A549 (cell line): ENCODE measurements around the gene EFCAB8. TPM values are rescaled to one million over a fixed set of nuclear protein-coding genes. Genes with fewer than 3 reads are reported as not detected.
"Not testable (repeated sequence)": the region's sequence is repeated elsewhere in the genome, so short reads cannot be mapped to it uniquely, and the experiment has no call there.

Source experiments
- ATAC-seq, 2 experiments: fragments of 200-7000 bp in 1 of 2; fragments of >200 bp in 1 of 2; cut with Nextera tagmentation in 1 of 2; cut with Tn5 transposase in 1 of 2; 3 replicates each; pipeline versions ENCODE4 v1.8.0 to v1.9.1; 2018 to 2020; ENCODE audit warnings: mild to moderate bottlenecking in 1 of 2, moderate library complexity in 1 of 2
- CTCF ChIA-PET: fragments of 300-600 bp; sonication (Branson Sonifier 250); formaldehyde crosslinking; extraction: SDS; loops from one replicate; lab custom pipeline; 2021; ENCODE audit warnings: antibody characterized with exemption, inconsistent platforms; lab: Yijun Ruan, JAX
- POLR2A ChIA-PET: fragments of 350-600 bp; formaldehyde crosslinking; extraction: SDS; loops from one replicate; lab custom pipeline; 2021; ENCODE audit warnings: antibody characterized with exemption, inconsistent platforms; lab: Yijun Ruan, JAX
- DNase-seq, 2 experiments: peaks; one replicate each; pipeline versions ENCODE4 v3.0.0 to v3.0.0-alpha.2; 2011 to 2016; ENCODE audit warnings: low read depth in 1 of 2, low spot score in 1 of 2
- FAIRE-seq: peaks from 2 replicates; lab custom pipeline; 2011; peaks lifted over from hg19 to GRCh38; lab: Jason Lieb, UNC
- H3K27ac ChIP-seq, 2 experiments: fragments of >200 bp; sonication (Bioruptor Twin); formaldehyde crosslinking; 3 replicates each; pipeline ENCODE4 v1.5.1; 2016 to 2017
- H3K4me1 ChIP-seq: fragments of >200 bp; sonication (Bioruptor Twin); formaldehyde crosslinking; 3 replicates; pipeline ENCODE4 v1.6.1; 2016
- H3K4me2 ChIP-seq: fragments of >200 bp; sonication (Bioruptor Twin); formaldehyde crosslinking; 3 replicates; pipeline ENCODE4 v1.6.1; 2016
- H3K4me3 ChIP-seq: fragments of >200 bp; sonication (Bioruptor Twin); formaldehyde crosslinking; 3 replicates; pipeline ENCODE4 v1.5.1; 2016
- H3K9me3 ChIP-seq: fragments of >200 bp; sonication (Bioruptor Twin); formaldehyde crosslinking; 3 replicates; pipeline ENCODE4 v1.6.1; 2016
- CBX2 ChIP-seq: fragments of 200-600 bp; sonication (generic); IDR thresholded peaks from 2 replicates; pipeline ENCODE4 v1.6.1; 2016; ENCODE audit warnings: low read depth, mild to moderate bottlenecking, borderline replicate concordance
- CHD2 ChIP-seq: fragments of 150-350 bp; IDR thresholded peaks from 2 replicates; pipeline ENCODE4 v1.6.1; 2014; ENCODE audit warnings: low read length; ENCODE audit not compliant: partially characterized antibody
- CHD4 ChIP-seq: fragments of 200-600 bp; sonication (generic); IDR thresholded peaks from 2 replicates; pipeline ENCODE4 v1.6.1; 2016; ENCODE audit warnings: antibody characterized with exemption, mild to moderate bottlenecking, borderline replicate concordance
- EHMT2 ChIP-seq: fragments of 200-600 bp; sonication (generic); IDR thresholded peaks from 2 replicates; pipeline ENCODE4 v1.6.1; 2016; ENCODE audit warnings: antibody characterized with exemption, low read depth, mild to moderate bottlenecking, moderate library complexity
- ESRRA ChIP-seq: fragments of 150-350 bp; IDR thresholded peaks from 2 replicates; pipeline ENCODE4 v1.6.1; 2014; ENCODE audit warnings: mild to moderate bottlenecking, low read length, borderline replicate concordance
- FOSB ChIP-seq: fragments of 250-450 bp; sonication (Bioruptor Pico); IDR thresholded peaks from 2 replicates; pipeline ENCODE4 v1.5.0; 2020; ENCODE audit warnings: mild to moderate bottlenecking, moderate library complexity
- FOSL2 ChIP-seq, 2 experiments: fragments of 450-650 bp in 1 of 2; fragments of >200 bp in 1 of 2; sonication (Bioruptor Twin) in 1 of 2; formaldehyde crosslinking; IDR thresholded peaks; 2 replicates each; pipeline versions ENCODE4 v1.5.0 to v1.6.1; 2016 to 2020; ENCODE audit warnings: mild to moderate bottlenecking in 1 of 2, moderate library complexity in 1 of 2
- FOXS1 ChIP-seq: fragments of 250-450 bp; sonication (Bioruptor Pico); IDR thresholded peaks from 2 replicates; pipeline ENCODE4 v1.5.0; 2020; ENCODE audit warnings: mild to moderate bottlenecking, moderate library complexity
- GATA3 ChIP-seq: IDR thresholded peaks from 2 replicates; pipeline ENCODE4 v1.6.1; 2012; ENCODE audit warnings: borderline replicate concordance
- JUNB ChIP-seq: fragments of >200 bp; sonication (Bioruptor Twin); formaldehyde crosslinking; IDR thresholded peaks from 2 replicates; pipeline ENCODE4 v1.6.1; 2016
- MAX ChIP-seq: IDR thresholded peaks from 2 replicates; pipeline ENCODE4 v1.6.1; 2012
- MYC ChIP-seq: IDR thresholded peaks from 2 replicates; pipeline ENCODE4 v1.6.1; 2012; ENCODE audit warnings: mild to moderate bottlenecking, inconsistent platforms, low read length, improper control_type of control experiment, borderline replicate concordance
- NFE2L2 ChIP-seq: fragments of 150-350 bp; conservative IDR thresholded peaks from 2 replicates; pipeline ENCODE4 v1.6.1; 2014; ENCODE audit warnings: low read length
- POLR2AphosphoS2 ChIP-seq: conservative IDR thresholded peaks from 2 replicates; pipeline ENCODE4 v1.6.1; 2012; ENCODE audit warnings: low read length, improper control_type of control experiment, inconsistent platforms
- RARB ChIP-seq: fragments of 250-450 bp; sonication (Bioruptor Pico); IDR thresholded peaks from 2 replicates; pipeline ENCODE4 v1.8.0; 2021; ENCODE audit warnings: mild to moderate bottlenecking, moderate library complexity
- RCOR1 ChIP-seq: fragments of 150-350 bp; IDR thresholded peaks from 2 replicates; pipeline ENCODE4 v1.6.1; 2014; ENCODE audit warnings: antibody characterized with exemption, low read length, low read depth
- TFCP2L1 ChIP-seq: fragments of 250-450 bp; sonication (Bioruptor Pico); IDR thresholded peaks from 2 replicates; pipeline ENCODE4 v1.5.0; 2021; ENCODE audit warnings: mild to moderate bottlenecking
- ZFP36 ChIP-seq: fragments of 450-650 bp; IDR thresholded peaks from 2 replicates; pipeline ENCODE4 v1.6.1; 2014; ENCODE audit warnings: borderline replicate concordance; ENCODE audit not compliant: partially characterized antibody
- ZSCAN20 ChIP-seq: fragments of 250-450 bp; sonication (Bioruptor Pico); IDR thresholded peaks from 2 replicates; pipeline ENCODE4 v1.8.0; 2022; ENCODE audit warnings: mild to moderate bottlenecking, moderate library complexity
- WGBS: methylation state at CpG from one replicate; pipeline ENCODE4 v1.1.6; 2017; ENCODE audit errors: missing lambda C conversion rate; 5-methylcytosine and 5-hydroxymethylcytosine counted together
- polyA plus RNA-seq, 4 experiments: library from polyadenylated mRNA; depleted of rRNA in 3 of 4; stranded (reverse); fragments of >200 nt; fragmentation: RNase III in 1 of 4; extraction: RNeasy Plus Mini Kit Qiagen cat#74134 plus additional on column Dnase treatment in 1 of 4; gene quantifications; 2 replicates in 3 of 4; 3 replicates in 1 of 4; pipeline ENCODE4 v1.2.3, GENCODE V29; 2011 to 2017
- TF ChIP-seq, protein P1 (sequence below): fragments of 250-450 bp; sonication (Bioruptor Pico); IDR thresholded peaks from 2 replicates; pipeline ENCODE4 v1.5.0; 2021; ENCODE audit warnings: mild to moderate bottlenecking, moderate library complexity, borderline replicate concordance

Gene EFCAB8
- polyA plus RNA-seq, 2 of the 4 experiments (the other 2 are of a cell fraction): not detected

DNA sequence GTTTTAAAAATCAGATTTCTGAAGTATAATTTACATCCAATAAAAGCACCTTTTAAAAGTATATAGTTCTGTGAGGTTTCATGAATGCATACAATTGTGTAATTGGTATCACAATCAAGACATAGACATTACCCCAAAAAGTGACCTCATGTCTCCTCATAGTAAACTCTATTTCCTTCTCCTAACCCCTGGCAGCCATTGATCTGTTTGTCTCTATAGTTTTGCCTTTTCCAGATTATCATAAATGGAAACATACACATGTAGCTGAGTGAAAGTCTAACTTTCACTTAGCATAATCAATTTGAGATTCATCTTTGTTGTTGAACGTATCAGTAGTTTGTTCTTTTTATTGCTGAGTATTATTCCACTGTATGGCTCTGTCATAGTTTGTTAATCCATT lies 87.9 kb downstream of the EFCAB8 start:
- Histone ChIP-seq H3K4me1 (no peaks in the 10 kb centered on the region), H3K4me2 (no peak overlapping the region), H3K27ac (no peak overlapping the region), H3K9me3 (no peaks in the 10 kb centered on the region), H3K4me3 (no peak overlapping the region)
- CTCF ChIA-PET: interaction anchor here (0.9 to 4.0 kb wide), 4 partner anchors 19 to 157 kb away, joined by 5 to 28 read pairs (median 11); no protein-coding TSS in a partner anchor
- WGBS: 6% methylated on average over 1 of the region's 1 CpG
- FAIRE-seq (no peak), ATAC-seq (no peak), DNase-seq (no peak)
- POLR2A ChIA-PET: no interaction called here
- TF ChIP-seq FOSB (no peak), ZFP36 (no peak), JUNB (no peak), GATA3 (no peak), POLR2AphosphoS2 (no peak), CBX2 (no peak), CHD2 (no peak), MAX (no peak), CHD4 (no peak), FOXS1 (CRISPR knock-in tag) (no peak), TFCP2L1 (CRISPR knock-in tag) (no peak), FOSL2 (IDR thresholded peaks at IDR 0.05) (no peak), FOSL2 (CRISPR knock-in tag; IDR thresholded peaks at IDR 0.05) (no peak), ESRRA (no peak), RARB (CRISPR knock-in tag) (no peak), ZSCAN20 (CRISPR knock-in tag) (no peak)
- TF ChIP-seq, protein P1, sequence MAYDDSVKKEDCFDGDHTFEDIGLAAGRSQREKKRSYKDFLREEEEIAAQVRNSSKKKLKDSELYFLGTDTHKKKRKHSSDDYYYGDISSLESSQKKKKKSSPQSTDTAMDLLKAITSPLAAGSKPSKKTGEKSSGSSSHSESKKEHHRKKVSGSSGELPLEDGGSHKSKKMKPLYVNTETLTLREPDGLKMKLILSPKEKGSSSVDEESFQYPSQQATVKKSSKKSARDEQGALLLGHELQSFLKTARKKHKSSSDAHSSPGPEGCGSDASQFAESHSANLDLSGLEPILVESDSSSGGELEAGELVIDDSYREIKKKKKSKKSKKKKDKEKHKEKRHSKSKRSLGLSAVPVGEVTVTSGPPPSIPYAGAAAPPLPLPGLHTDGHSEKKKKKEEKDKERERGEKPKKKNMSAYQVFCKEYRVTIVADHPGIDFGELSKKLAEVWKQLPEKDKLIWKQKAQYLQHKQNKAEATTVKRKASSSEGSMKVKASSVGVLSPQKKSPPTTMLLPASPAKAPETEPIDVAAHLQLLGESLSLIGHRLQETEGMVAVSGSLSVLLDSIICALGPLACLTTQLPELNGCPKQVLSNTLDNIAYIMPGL: no peak

DNA sequence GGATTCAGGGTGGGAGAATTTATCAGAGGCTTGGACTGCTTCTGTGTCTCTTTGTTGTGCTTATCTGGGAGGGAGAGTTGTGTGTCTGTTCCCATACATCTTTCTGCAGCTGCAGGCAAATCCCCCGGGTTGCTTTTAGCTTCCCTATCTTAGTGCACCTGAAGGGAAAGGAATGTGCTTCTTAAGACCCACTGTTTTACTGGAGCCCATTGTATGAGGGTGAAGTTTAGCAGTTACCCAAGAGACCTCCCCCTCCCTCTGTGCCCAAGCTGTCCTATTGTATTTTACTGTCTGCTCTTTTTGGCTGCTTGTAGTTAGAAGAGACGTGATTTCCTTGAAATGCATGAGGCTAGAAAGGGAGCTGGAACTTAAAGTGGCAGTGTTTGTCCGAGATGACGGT lies 91.8 kb downstream of the EFCAB8 start:
- DNase-seq, ATAC-seq, H3K4me2 ChIP-seq, FAIRE-seq, H3K27ac ChIP-seq, H3K4me1 ChIP-seq, H3K4me3 ChIP-seq, POLR2A ChIA-PET, CTCF ChIA-PET: not testable (repeated sequence)
- WGBS: 2% methylated on average over 4 of the region's 4 CpGs
- peaks cover 18% of the 10 kb centered on the region; the same call in 2 of the 3 replicates for H3K9me3 ChIP-seq

DNA sequence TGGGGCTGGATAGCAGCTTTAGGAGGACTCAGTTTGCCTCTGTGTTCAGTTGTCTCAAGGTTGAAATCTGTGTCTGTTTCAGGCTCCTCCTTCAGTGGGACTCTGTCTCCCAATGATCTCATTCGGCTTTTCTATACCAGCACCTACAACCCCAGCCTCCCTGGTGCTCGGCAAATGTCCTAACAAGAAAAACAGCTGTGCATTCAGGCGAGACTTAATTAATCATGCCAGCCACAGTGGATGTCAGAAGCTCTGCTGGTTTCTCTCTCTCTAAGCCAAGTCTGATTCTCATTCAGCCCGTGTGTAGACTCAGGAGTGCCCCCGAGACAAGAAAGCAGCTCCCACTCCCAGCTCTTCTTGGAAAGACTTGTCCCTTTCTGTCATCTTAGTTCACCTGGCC lies 98.7 kb downstream of the EFCAB8 start:
- Histone ChIP-seq H3K4me3 (no peak overlapping the region), H3K9me3 (peaks cover 42% of the 10 kb centered on the region), H3K27ac (no peak overlapping the region), H3K4me1 (no peaks in the 10 kb centered on the region), H3K4me2 (no peak overlapping the region)
- ChIA-PET CTCF (interaction anchor here (0.7 to 1.2 kb wide), 7 partner anchors 10 to 891 kb away, joined by 3 to 4 read pairs (median 3); no protein-coding TSS in a partner anchor), POLR2A (no interaction called here)
- FAIRE-seq (no peak), DNase-seq (no peak), ATAC-seq (no peak)
- 19% methylated on average over 5 of the region's 5 CpGs for WGBS
- TF ChIP-seq FOSB: no peak
- no peak for TF ChIP-seq NFE2L2
- no peak for TF ChIP-seq GATA3
- TF ChIP-seq FOSL2 (IDR thresholded peaks at IDR 0.05): no peak
- TF ChIP-seq FOSL2 (CRISPR knock-in tag; IDR thresholded peaks at IDR 0.05): no peak
- TF ChIP-seq RCOR1: no peak
- no peak for TF ChIP-seq JUNB
- no peak for TF ChIP-seq ESRRA
- no peak for TF ChIP-seq ZSCAN20 (CRISPR knock-in tag)
- no peak for TF ChIP-seq EHMT2
- no peak for TF ChIP-seq RARB (CRISPR knock-in tag)
- no peak for TF ChIP-seq MYC
